CD8-positive, alpha-beta memory T cell (primary cell): ENCODE data around the gene DCN. TPM values are rescaled to one million over a fixed set of nuclear protein-coding genes. Genes with fewer than 3 reads are reported as not detected.

Experiments
- CTCF ChIA-PET: fragments of 350-600 bp; sonication (Branson Sonifier 250); formaldehyde crosslinking; loops from one replicate; lab custom pipeline; 2021; ENCODE audit warnings: antibody characterized with exemption; lab: Charles Lee
- POLR2A ChIA-PET: fragments of 350-600 bp; sonication (Branson Sonifier 250); formaldehyde crosslinking; loops from one replicate; lab custom pipeline; 2021; ENCODE audit warnings: antibody characterized with exemption; lab: Charles Lee
- DNase-seq, 5 donors: peaks; one replicate each; pipeline versions ENCODE4 v3.0.0 to v3.0.0-alpha.2; 2020 to 2022; ENCODE audit warnings: mixed read lengths in 1 of 5
- H3K27ac ChIP-seq: one replicate; pipeline ENCODE4 v1.7.0; 2013; ENCODE audit warnings: low read depth, mild to moderate bottlenecking, low read length, moderate library complexity
- H3K27me3 ChIP-seq: 2 replicates; pipeline ENCODE4 v1.7.0; 2013; ENCODE audit warnings: low read length, mild to moderate bottlenecking; ENCODE audit not compliant: insufficient read depth, poor library complexity, severe bottlenecking
- H3K36me3 ChIP-seq: 2 replicates; pipeline ENCODE4 v1.7.0; 2013; ENCODE audit warnings: mild to moderate bottlenecking, low read length, moderate library complexity; ENCODE audit not compliant: insufficient read depth
- H3K4me1 ChIP-seq: 2 replicates; pipeline ENCODE4 v1.7.0; 2013; ENCODE audit warnings: mild to moderate bottlenecking, low read length, moderate library complexity; ENCODE audit not compliant: insufficient read depth
- H3K4me3 ChIP-seq: 2 replicates; pipeline ENCODE4 v1.7.0; 2013; ENCODE audit warnings: mild to moderate bottlenecking, low read length
- H3K9me3 ChIP-seq: 2 replicates; pipeline ENCODE4 v1.7.0; 2013; ENCODE audit warnings: mild to moderate bottlenecking, low read length
- H3K27ac Mint-ChIP-seq, 8 donors: one replicate each; pipeline ENCODE4 v1.8.0; 2020 to 2021; ENCODE audit warnings: mixed read lengths in 8 of 8, mild to moderate bottlenecking in 6 of 8, inconsistent platforms in 3 of 8, moderate library complexity in 3 of 8
- H3K27me3 Mint-ChIP-seq, 2 donors: one replicate each; pipeline ENCODE4 v1.8.0; 2020 to 2021; ENCODE audit warnings: mixed read lengths in 2 of 2, mild to moderate bottlenecking in 1 of 2, moderate library complexity in 1 of 2
- H3K36me3 Mint-ChIP-seq, 3 donors: one replicate each; pipeline ENCODE4 v1.8.0; 2020 to 2021; ENCODE audit warnings: mixed read lengths in 3 of 3, inconsistent platforms in 1 of 3, mild to moderate bottlenecking in 1 of 3
- H3K4me1 Mint-ChIP-seq, 3 donors: one replicate each; pipeline ENCODE4 v1.8.0; 2020 to 2021; ENCODE audit warnings: mixed read lengths in 3 of 3, inconsistent platforms in 1 of 3, mild to moderate bottlenecking in 1 of 3
- H3K4me3 Mint-ChIP-seq, 7 donors: one replicate each; pipeline ENCODE4 v1.8.0; 2020 to 2021; ENCODE audit warnings: mixed read lengths in 7 of 7, mild to moderate bottlenecking in 6 of 7, moderate library complexity in 4 of 7, inconsistent platforms in 2 of 7
- H3K9me3 Mint-ChIP-seq, 5 donors: one replicate each; pipeline ENCODE4 v1.8.0; 2020 to 2022; ENCODE audit warnings: mixed read lengths in 5 of 5, mild to moderate bottlenecking in 3 of 5, moderate library complexity in 2 of 5, inconsistent platforms in 1 of 5
- polyA plus RNA-seq: library from polyadenylated mRNA; unstranded; fragments of 300-500 nt; fragmentation: Illumina TruSeq; gene quantifications from one replicate; pipeline ENCODE4 v1.2.3, GENCODE V29; 2021
- total RNA-seq, 2 experiments: library from RNA; stranded (reverse); gene quantifications; one replicate each; pipeline ENCODE4 v1.2.3, GENCODE V29; 2021

Gene DCN
- total and polyA plus RNA-seq, 3 experiments from 2014 or later, result not detected

DNA sequence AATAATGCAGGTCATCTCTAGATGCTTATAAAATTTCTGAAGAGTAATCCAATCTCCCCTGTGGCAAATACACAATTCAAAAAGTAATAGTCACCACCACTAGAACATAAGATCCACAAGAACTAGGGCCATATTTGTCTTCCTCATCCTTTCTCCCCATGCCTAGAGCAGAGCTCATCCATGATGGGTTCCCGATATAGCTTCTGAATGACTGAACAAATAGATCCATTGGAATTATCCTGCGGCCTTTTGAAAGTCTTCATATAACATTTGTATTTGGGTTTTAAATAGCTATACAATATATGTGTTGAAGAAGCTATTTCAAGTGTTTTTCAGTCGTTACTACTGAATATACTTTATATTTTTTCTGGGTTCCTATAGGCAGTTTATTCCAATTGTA is 5.7 kb downstream of the DCN start:
- DNase-seq, result no peak
- H3K4me3 ChIP-seq, result no peak overlapping the region
- ChIA-PET CTCF (no interaction called here), POLR2A (no interaction called here)
- no peaks in the 10 kb centered on the region for H3K36me3 ChIP-seq
- H3K4me3 Mint-ChIP-seq, result no peak overlapping the region
- no peaks in the 10 kb centered on the region for H3K4me1 ChIP-seq
- no peaks in the 10 kb centered on the region for H3K9me3 ChIP-seq
- H3K9me3 Mint-ChIP-seq, result no peaks in the 10 kb centered on the region
- H3K27ac Mint-ChIP-seq, result no peak overlapping the region
- H3K36me3 Mint-ChIP-seq, result no peaks in the 10 kb centered on the region
- H3K27ac ChIP-seq, result no peak overlapping the region
- H3K27me3 Mint-ChIP-seq, result no peaks in the 10 kb centered on the region
- no peaks in the 10 kb centered on the region for H3K27me3 ChIP-seq
- no peaks in the 10 kb centered on the region for H3K4me1 Mint-ChIP-seq

DNA sequence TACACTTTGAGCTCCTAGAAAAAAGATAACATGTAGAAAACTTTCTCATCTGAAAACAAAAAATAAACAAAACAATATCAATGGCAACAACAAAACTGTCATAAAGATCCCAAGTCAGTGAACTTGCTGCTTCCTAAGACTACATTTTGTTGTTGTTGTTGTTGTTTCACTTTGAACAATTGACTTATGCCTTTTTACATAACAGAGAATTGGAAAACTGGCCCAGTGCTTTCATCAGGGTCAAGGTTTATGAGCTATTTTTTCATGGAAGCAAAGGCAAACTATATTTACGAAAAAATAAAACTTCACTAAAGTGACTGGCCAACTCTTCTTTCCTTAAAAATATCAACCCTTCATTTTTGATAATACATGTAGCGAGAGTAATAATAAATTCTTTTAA is 6.3 kb downstream of the DCN start:
- Mint-ChIP-seq H3K4me1 (no peaks in the 10 kb centered on the region), H3K27ac (no peak overlapping the region), H3K27me3 (no peaks in the 10 kb centered on the region), H3K36me3 (no peaks in the 10 kb centered on the region), H3K4me3 (no peak overlapping the region), H3K9me3 (no peaks in the 10 kb centered on the region)
- H3K27me3 ChIP-seq, result no peaks in the 10 kb centered on the region
- ChIA-PET CTCF (no interaction called here), POLR2A (no interaction called here)
- H3K4me3 ChIP-seq, result no peak overlapping the region
- no peak overlapping the region for H3K27ac ChIP-seq
- no peaks in the 10 kb centered on the region for H3K4me1 ChIP-seq
- no peaks in the 10 kb centered on the region for H3K9me3 ChIP-seq
- no peaks in the 10 kb centered on the region for H3K36me3 ChIP-seq
- no peak for DNase-seq

DNA sequence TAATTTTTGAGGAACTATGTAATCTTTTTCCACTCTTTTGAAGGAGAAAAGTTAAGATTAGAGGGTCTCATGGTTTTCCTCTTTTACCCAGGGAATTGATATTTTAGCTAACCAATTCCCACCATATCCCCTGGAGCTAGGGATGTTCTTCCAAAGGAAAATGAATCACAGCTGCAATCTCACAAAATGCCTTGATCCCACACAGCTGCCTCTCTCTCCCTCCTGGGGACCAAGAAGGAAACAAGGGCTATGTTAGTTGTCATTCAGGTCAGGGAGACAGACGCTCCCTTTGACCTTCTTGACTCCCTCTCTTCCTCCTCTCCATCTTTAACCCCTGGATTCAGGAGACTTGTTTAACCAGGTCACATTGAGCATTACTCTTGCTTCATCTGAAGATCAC is 9.5 kb downstream of the DCN start:
- H3K27me3 Mint-ChIP-seq, result peaks cover 0 to 2% of the 10 kb centered on the region in 2 donors
- Histone ChIP-seq H3K9me3 (no peaks in the 10 kb centered on the region), H3K27ac (no peak overlapping the region), H3K4me1 (no peaks in the 10 kb centered on the region), H3K27me3 (no peaks in the 10 kb centered on the region), H3K36me3 (no peaks in the 10 kb centered on the region), H3K4me3 (no peak overlapping the region)
- CTCF ChIA-PET, result no interaction called here
- no peaks in the 10 kb centered on the region for H3K4me1 Mint-ChIP-seq
- H3K4me3 Mint-ChIP-seq, result no peak overlapping the region
- H3K36me3 Mint-ChIP-seq, result no peaks in the 10 kb centered on the region
- H3K9me3 Mint-ChIP-seq, result peaks cover 0 to 4% (median 0%) of the 10 kb centered on the region in 5 donors
- H3K27ac Mint-ChIP-seq, result no peak overlapping the region
- POLR2A ChIA-PET, result no interaction called here
- DNase-seq, result no peak

DNA sequence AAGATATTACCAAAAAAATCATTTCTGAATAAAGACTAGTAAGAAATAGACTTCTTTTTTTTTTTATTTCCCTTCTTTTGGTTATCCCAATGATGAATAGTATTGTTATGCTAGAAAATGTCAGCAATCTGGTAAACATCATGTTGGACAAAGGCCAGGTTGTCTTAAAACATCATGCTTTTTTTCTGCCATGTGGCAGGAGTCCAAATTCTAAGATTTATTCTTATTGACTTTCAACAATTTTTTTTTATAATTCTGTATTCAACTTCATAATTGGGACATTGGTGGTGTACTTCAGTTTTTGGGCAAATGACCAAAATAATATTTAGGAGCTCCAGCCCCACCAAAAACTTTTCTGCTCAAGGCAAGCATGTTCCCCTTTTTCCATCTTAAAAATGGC is 10.5 kb downstream of the DCN start:
- POLR2A ChIA-PET, result no interaction called here

DNA sequence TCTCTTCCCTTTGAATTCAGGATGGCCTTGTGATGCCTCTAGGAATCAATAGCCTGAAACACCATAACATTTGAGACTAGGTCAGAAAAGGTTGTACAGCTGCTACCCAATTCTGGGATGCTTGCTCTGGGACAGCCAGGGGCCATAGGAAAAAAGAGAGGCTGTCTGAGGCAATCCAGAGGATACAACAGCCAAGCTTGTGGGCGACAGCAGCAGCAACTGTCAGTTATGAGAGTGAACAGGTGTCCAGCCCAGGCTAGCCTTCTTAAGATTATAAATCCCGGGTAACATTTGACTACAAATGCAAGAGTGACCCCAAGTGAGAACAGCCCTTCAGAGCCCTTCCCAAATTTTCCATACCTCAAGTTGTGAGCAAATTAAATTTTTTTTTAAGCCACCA is 11.1 kb downstream of the DCN start:
- no peak for DNase-seq
- Mint-ChIP-seq H3K27me3 (peaks cover 0 to 2% of the 10 kb centered on the region in 2 donors), H3K4me3 (no peak overlapping the region), H3K27ac (no peak overlapping the region), H3K9me3 (peaks cover 0 to 4% (median 0%) of the 10 kb centered on the region in 5 donors), H3K4me1 (no peaks in the 10 kb centered on the region), H3K36me3 (no peaks in the 10 kb centered on the region)
- POLR2A ChIA-PET, result no interaction called here
- H3K27ac ChIP-seq, result no peak overlapping the region
- no peaks in the 10 kb centered on the region for H3K4me1 ChIP-seq
- H3K9me3 ChIP-seq, result no peaks in the 10 kb centered on the region
- H3K4me3 ChIP-seq, result no peak overlapping the region
- CTCF ChIA-PET, result no interaction called here
- H3K36me3 ChIP-seq, result no peaks in the 10 kb centered on the region
- no peaks in the 10 kb centered on the region for H3K27me3 ChIP-seq

More for the DNA sequence above, 10.5 kb downstream of the DCN start:
- Mint-ChIP-seq H3K4me3 (no peak overlapping the region), H3K27ac (no peak overlapping the region), H3K27me3 (peaks cover 0 to 2% of the 10 kb centered on the region in 2 donors), H3K4me1 (no peaks in the 10 kb centered on the region), H3K36me3 (no peaks in the 10 kb centered on the region), H3K9me3 (peaks cover 0 to 4% (median 0%) of the 10 kb centered on the region in 5 donors)
- CTCF ChIA-PET, result no interaction called here
- no peak for DNase-seq
- no peaks in the 10 kb centered on the region for H3K27me3 ChIP-seq
- no peak overlapping the region for H3K4me3 ChIP-seq
- no peaks in the 10 kb centered on the region for H3K36me3 ChIP-seq
- H3K9me3 ChIP-seq, result no peaks in the 10 kb centered on the region
- H3K4me1 ChIP-seq, result no peaks in the 10 kb centered on the region
- H3K27ac ChIP-seq, result no peak overlapping the region

DNA sequence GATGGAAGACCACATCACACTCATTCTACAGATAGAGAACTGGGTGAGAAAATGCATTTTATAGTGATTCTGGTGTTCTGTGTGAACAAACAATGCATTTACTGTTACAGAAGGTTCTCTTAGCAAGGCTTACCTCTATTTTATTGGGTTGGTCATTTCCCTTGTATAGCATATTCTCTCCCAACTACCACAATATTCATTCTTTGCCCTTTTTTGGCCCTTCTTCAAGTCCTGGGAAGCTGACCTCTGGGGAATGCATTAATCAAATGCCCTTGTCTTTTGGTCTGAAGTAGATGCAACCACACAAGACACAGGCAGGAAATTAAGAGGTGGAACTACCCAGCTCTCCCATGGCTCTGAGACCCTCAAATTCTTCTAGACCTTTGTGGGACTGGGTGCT is 19.5 kb downstream of the DCN start:
- no peaks in the 10 kb centered on the region for H3K4me1 Mint-ChIP-seq
- no peaks in the 10 kb centered on the region for H3K9me3 Mint-ChIP-seq
- Histone ChIP-seq H3K27me3 (no peaks in the 10 kb centered on the region), H3K36me3 (no peaks in the 10 kb centered on the region), H3K9me3 (no peaks in the 10 kb centered on the region), H3K27ac (no peak overlapping the region), H3K4me3 (no peak overlapping the region), H3K4me1 (no peaks in the 10 kb centered on the region)
- ChIA-PET POLR2A (no interaction called here), CTCF (no interaction called here)
- no peak overlapping the region for H3K27ac Mint-ChIP-seq
- H3K27me3 Mint-ChIP-seq, result no peaks in the 10 kb centered on the region
- H3K36me3 Mint-ChIP-seq, result no peaks in the 10 kb centered on the region
- no peak for DNase-seq
- no peak overlapping the region for H3K4me3 Mint-ChIP-seq

DNA sequence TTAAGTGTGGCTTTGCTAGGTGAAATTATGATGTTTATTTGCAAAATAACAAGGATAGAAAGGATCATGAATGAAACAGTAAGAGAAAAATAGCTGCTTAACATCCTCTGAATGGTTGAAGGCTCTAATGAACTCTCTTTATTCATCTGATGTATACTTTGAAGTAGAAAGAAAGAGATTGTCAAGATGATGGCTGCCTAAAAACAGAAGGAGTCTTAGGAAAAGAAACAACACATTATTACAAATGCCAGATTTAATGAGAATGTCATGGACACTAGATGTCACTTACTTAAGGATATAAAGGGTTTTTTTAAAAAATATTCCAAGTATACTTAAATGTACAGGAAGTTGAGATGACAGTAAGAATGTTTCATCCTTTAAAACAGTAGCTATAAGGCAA is 21.6 kb downstream of the DCN start:
- Mint-ChIP-seq H3K27ac (no peak overlapping the region), H3K9me3 (no peaks in the 10 kb centered on the region), H3K4me1 (no peaks in the 10 kb centered on the region), H3K36me3 (no peaks in the 10 kb centered on the region), H3K4me3 (no peak overlapping the region), H3K27me3 (no peaks in the 10 kb centered on the region)
- no peaks in the 10 kb centered on the region for H3K4me1 ChIP-seq
- POLR2A ChIA-PET, result no interaction called here
- no peaks in the 10 kb centered on the region for H3K36me3 ChIP-seq
- no peak overlapping the region for H3K4me3 ChIP-seq
- CTCF ChIA-PET, result no interaction called here
- no peaks in the 10 kb centered on the region for H3K27me3 ChIP-seq
- H3K27ac ChIP-seq, result no peak overlapping the region
- no peaks in the 10 kb centered on the region for H3K9me3 ChIP-seq
- no peak for DNase-seq

DNA sequence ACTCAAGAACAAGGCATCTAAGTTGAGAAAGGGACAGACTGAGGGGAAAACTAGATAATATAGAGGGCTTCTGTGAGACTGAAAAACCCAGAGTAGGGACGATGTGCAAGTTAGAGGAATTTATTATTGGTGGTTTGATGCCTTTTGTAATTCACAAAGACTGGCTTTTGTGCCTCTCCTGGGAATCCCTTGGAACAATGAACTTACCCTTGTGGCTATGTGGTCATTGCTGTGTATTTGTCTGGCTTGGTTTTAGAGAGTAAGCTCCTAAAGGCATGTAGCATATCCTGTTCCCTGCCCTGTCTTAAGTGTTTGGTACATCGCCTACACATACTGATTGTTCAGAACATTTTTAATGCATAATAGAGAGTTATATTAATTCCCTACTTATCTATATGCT is 26.6 kb downstream of the DCN start:
- DNase-seq, result no peak
- no peaks in the 10 kb centered on the region for H3K4me1 Mint-ChIP-seq
- Histone ChIP-seq H3K4me1 (no peaks in the 10 kb centered on the region), H3K27ac (no peak overlapping the region), H3K4me3 (no peak overlapping the region), H3K9me3 (no peaks in the 10 kb centered on the region), H3K36me3 (no peaks in the 10 kb centered on the region), H3K27me3 (no peaks in the 10 kb centered on the region)
- POLR2A ChIA-PET, result no interaction called here
- H3K27me3 Mint-ChIP-seq, result no peaks in the 10 kb centered on the region
- no peak overlapping the region for H3K27ac Mint-ChIP-seq
- H3K4me3 Mint-ChIP-seq, result no peak overlapping the region
- CTCF ChIA-PET, result no interaction called here
- H3K36me3 Mint-ChIP-seq, result no peaks in the 10 kb centered on the region
- H3K9me3 Mint-ChIP-seq, result no peaks in the 10 kb centered on the region

DNA sequence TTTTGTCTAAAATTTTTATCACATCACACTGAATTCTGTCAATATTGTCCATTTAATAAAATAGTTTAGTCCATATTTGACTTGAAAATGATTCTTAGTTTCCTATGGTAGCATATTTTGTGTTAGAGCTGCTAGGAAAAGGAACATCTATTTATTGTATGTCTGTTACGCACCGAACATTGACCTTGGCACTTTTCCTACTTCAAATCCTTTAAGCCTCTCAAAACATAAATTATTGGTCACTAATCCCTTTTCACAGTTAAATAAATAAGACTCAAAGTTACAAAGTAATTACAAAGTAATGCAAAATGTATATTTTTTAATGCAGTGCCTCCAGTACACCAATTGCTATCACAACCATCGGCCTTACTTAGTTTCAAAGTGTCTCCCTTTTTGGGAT is 28.5 kb downstream of the DCN start:
- Mint-ChIP-seq H3K36me3 (no peaks in the 10 kb centered on the region), H3K9me3 (no peaks in the 10 kb centered on the region), H3K4me3 (no peak overlapping the region), H3K27ac (no peak overlapping the region), H3K27me3 (no peaks in the 10 kb centered on the region), H3K4me1 (no peaks in the 10 kb centered on the region)
- no peaks in the 10 kb centered on the region for H3K27me3 ChIP-seq
- H3K27ac ChIP-seq, result no peak overlapping the region
- H3K4me3 ChIP-seq, result no peak overlapping the region
- no peaks in the 10 kb centered on the region for H3K36me3 ChIP-seq
- POLR2A ChIA-PET, result no interaction called here
- H3K4me1 ChIP-seq, result no peaks in the 10 kb centered on the region
- CTCF ChIA-PET, result no interaction called here
- DNase-seq, result no peak
- H3K9me3 ChIP-seq, result no peaks in the 10 kb centered on the region
